HG03097 (cell line): ENCODE data around the gene CYP24A1.

ENCODE experiments used
- ATAC-seq: cut with Tn5 transposase; IDR thresholded peaks from one replicate; pipeline ENCODE4 v1.9.1; 2021; ENCODE audit not compliant: unreplicated experiment, low FRiP score

The CYP24A1 gene

DNA sequence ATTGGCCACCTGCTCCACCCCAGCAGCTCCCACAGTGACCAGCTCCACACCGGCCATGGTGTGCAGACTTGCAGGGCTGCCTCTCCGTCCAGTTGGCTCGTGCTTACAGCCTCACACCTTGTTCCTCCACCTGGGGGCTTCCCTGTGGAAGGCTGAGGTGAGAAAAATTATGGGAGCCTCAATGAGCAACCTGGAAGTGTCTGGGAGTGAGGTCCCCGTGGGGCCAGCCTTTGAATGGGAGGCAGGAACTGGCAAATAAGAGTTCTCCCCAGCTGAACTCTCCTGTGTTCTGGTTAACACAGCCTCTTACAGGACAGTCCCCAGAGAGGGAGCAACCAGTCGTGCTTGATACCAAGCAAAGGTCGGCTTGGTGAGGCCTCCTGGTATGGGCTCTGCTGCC, 30.3 kb upstream of the CYP24A1 start:
- ATAC-seq = no peak

DNA sequence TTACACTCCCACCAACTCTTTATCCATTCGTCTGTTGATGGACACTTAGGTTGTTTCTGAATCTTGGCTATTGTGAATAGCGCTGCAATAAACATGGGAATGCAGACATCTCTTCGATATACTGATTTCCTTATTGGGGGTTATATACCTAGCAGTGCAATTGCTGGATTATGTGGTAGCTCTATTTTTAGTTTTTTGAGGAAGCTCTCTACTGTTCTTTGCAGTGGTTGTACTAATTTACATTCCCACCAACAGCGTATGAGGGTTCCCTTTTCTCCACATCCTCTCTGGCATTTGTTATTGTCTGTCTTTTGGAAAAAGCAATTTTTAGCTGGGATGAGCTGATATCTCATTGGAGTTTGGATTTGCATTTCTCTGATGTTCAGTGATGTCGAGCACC, 29.5 kb upstream of the CYP24A1 start:
- ATAC-seq = no peak

DNA sequence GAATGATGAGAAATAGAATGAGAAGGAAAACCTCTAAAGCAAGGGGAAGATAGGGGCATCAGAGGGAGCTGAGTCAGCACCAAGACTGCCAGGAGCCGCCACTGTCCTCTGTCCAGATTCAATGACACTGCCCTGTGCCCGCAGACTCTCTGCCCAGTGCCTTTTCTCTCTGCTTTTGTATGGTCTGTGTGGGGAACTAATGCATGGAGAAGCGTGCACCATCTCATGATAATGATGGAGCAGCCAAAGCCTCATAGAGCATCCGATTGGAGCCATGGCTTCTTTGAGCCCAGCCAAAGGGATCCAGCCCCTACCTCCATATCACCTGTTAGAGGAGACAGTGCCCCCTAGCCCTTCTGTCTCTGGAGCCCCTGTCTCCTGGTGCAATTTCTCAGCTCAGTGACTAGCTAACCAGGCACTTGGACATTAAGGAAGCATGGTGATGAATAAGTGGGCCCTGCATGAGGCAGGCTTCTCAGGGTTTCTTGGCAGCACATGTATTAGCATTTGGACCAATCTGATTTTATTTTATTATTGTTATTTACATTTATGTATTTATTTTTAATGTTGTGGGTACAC, 27.6 kb upstream of the CYP24A1 start:
- no peak for ATAC-seq

GRCh38 chr20:54200487-54201267, 26.9 kb upstream of the CYP24A1 start:
- ATAC-seq = no peak

GRCh38 chr20:54199721-54200176, 26.0 kb upstream of the CYP24A1 start:
- no peak for ATAC-seq

DNA sequence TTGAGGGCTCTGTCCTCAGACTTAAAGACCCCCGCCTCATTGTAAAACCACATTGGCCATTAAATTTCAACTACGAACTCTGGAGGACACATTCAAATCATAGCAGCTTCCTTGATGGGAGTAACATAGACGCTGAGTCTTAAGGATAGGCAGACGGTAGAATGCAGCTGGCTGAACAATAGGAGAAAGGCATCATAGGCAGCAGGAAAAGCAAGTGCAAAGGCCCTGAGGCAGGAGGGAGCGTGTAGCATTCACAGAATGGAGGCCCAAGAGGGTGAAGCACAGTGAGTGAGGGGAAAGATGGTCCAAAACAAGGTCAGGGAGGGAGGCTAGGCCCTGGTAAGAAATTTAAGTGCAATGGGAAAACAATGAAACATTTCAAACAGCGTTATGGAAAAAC, 25.5 kb upstream of the CYP24A1 start:
- ATAC-seq = no peak

- ATAC-seq = no peak
Measured at GRCh38 chr20:54197621-54198604, 24.1 kb upstream of the CYP24A1 start.

DNA sequence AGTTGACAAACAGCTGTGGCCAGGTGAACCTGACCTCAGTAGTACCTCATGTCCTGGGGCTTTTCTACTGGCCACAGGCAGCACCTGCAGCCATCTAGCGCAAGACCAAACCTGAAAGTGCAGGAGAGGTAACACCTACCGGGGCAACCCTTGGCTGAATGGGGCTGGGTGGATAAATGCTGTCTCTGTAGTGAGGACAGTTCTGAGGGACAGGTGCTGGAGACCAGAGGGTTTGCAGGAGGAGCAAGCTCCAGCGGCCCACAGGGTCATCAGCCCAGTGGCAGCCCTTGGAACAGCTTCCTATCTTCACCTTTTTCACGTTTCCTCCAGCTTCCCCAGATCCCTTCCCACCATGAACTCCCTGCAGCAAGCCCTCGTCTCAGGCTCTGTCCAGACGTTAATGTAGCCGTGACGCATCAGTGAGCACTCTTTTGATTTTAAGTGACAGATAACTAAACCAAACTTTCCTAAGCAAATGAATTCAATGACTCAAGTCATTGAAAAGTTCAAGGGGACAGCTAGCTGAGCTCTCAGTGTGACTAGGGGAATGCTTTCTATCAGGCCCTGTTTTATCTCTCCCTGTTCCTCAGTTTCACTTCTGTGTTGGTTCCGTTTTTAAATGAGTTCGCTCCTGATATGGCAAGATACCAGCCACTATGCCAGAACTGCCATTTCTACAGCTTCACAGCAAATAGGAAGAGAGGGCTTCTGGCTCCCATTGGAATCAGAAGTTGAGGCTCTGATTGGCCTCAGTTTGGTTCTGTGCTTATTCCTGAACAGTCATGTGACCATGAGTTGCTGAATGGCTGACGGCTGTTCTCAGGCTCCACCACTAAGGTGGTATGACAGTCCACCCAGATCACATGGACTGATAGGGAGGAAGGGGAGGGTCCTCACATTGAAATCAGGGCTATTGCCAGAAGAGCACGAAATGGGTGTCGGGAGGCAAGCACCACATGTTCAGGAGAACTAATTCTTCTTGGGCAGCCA, 22.0 kb upstream of the CYP24A1 start:
- ATAC-seq = no peak

DNA sequence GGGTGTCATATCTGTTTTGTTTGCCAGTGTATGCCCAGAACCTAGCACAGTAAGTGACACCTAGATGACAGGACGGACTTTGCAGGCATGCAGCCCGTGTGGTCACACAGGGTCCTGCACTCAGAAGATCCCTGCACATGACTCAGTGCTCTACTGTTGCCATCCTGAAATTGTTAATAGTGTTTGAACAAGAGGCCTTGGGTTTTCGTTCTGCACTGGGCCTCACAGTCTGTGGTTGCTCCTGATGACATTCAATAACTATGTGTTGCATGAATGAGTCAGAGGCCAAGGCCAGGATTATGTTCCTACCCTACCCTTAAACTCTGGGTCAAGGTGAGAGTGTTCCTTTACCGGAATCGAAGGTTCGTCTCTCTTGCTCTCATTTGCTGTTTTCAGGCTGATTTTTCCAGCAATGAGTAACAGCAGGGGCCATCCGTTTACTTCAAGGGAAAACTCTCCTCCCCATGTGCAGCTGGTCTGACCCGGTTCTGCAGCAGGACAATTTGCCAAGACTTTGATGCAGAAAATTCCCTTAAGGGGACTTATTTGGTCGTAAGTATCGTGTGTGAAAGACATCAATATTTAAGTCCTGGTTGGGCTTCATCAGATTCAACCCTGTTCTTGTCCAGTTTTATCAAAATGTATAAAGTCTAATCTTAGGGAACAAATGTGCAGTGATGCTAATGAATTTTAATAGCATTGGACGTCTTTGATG, 21.1 kb upstream of the CYP24A1 start:
- ATAC-seq = no peak

DNA sequence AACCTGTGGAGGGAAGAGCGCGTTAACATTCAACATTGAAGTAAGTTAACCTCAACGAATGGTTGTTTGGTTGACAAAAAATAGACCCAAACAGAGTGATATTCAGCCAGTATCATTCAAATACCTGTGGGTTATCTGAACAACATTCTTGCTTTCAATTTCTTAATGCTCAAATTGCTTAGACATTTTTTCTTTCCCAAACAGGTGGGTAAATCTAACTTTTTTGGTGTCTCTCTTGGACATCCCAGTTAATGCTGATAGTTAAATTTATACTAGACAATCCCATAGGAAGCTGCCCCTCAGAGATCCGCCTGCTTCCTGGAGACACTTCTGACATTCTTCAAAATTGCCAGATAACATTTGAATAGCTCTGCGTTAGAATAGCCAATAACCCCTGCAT, 20.0 kb upstream of the CYP24A1 start:
- ATAC-seq = no peak

GRCh38 chr20:54190217-54190616, 16.4 kb upstream of the CYP24A1 start:
- no peak for ATAC-seq

DNA sequence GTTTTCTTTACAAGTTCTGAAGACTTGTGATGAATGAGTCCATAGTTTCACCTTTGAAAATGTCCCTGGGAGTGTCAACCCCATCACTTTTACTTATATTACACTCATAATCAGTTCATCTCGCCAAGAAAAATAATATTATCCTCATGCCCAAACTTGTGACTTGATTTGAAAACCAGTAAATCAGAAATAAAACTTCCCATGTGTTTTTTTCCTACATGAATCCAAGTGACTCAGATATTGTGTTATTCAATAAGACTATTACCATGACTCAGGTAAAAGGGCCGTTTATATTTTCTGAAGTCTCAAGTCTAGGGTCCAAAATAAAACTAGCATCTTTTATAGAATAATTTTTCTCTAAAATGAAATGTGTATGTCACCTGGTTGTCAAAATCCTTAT, 15.8 kb upstream of the CYP24A1 start:
- ATAC-seq = no peak

GRCh38 chr20:54188132-54188849, 14.5 kb upstream of the CYP24A1 start:
- ATAC-seq = no peak

DNA sequence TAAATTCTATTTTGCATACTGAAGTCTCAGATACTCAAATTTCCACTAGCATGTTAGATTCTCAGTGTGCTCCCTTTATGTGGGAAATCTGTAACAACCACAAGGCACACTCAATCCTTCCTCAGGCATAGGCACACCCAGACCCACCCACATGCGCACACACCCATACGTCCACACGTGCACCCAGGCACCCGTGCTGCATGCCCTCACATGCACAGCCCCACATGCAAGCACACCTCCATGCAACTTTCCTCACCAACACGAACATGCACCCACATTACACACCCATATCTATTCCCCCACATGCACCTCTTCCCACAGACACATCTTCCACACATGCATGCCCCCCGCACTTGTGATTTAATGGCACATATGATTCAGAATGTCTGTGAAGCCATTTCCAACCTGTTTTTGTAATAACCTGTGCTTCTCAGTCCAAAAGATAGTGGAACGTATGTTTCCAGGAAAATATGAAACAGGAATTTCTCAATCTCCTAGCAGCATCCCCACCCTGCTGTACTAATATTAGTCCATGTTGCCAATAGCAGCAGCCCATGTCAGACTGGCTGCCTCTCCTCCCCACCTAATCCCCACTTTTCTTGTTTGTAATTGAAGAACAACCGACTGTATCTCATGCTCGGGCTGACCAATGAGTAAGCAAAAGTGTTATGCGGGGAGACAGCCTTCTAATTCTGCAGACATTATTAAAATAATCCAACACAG, 11.3 kb upstream of the CYP24A1 start:
- ATAC-seq = no peak

- no peak for ATAC-seq
Measured at GRCh38 chr20:54184071-54184470, 10.3 kb upstream of the CYP24A1 start.

DNA sequence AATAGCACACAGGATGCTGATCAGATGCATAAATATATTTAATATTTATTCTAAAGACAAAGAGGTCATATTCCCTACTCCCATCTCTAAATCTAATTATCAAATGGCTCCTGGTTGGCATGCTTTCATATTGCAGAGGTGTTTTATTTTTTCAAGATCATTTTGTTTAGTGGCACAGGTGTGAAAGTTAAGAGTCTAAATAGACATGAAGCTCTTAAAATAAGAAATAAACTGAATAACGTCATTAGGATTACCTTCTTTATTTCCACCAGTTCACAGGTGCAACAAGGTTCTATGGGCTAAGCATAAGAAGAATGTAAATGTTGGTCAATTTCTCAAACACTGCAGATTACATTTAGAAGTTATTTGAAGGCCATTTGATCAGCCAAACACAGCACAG, 7.1 kb upstream of the CYP24A1 start:
- no peak for ATAC-seq

GRCh38 chr20:54179946-54180345, 6.2 kb upstream of the CYP24A1 start:
- ATAC-seq = no peak

GRCh38 chr20:54178256-54178655, 4.5 kb upstream of the CYP24A1 start:
- ATAC-seq = no peak
